Right lobe of liver (tissue), 6 donors: ENCODE data around the gene ADGRB3. TPM values are rescaled to one million over a fixed set of nuclear protein-coding genes. Genes with fewer than 3 reads are reported as not detected.
"Not testable (repeated sequence)": the region's sequence is repeated elsewhere in the genome, so short reads cannot be mapped to it uniquely, and the experiment has no call there.

Experiments
- ATAC-seq, 4 donors: fragments of 200-7000 bp; cut with Tn5 transposase; one replicate each; pipeline ENCODE4 v1.9.1; 2020; ENCODE audit warnings: mild to moderate bottlenecking in 4 of 4, moderate library complexity in 4 of 4
- DNase-seq, 3 donors: peaks; one replicate each; pipeline ENCODE4 v3.0.0-alpha.2; 2020
- H3K27ac ChIP-seq, 3 donors: fragments of 200-600 bp; one replicate each; pipeline ENCODE4 v1.8.0; 2022
- H3K27me3 ChIP-seq, 2 donors: fragments of 200-600 bp; one replicate each; pipeline ENCODE4 v1.8.0; 2022
- H3K36me3 ChIP-seq, 4 donors: fragments of 200-600 bp; sonication (generic) in 1 of 4; one replicate each; pipeline versions ENCODE4 v1.5.1 to v1.8.0; 2017 to 2022; ENCODE audit warnings: control low read depth in 1 of 4
- H3K4me1 ChIP-seq, 4 donors: fragments of 200-600 bp; sonication (generic) in 1 of 4; one replicate each; pipeline versions ENCODE4 v1.5.1 to v1.8.0; 2017 to 2022; ENCODE audit warnings: control low read depth in 1 of 4
- H3K4me3 ChIP-seq, 3 donors: fragments of 200-600 bp; one replicate each; pipeline ENCODE4 v1.8.0; 2022
- H3K9me3 ChIP-seq, 4 donors: fragments of 200-600 bp; sonication (generic) in 1 of 4; one replicate each; pipeline versions ENCODE4 v1.5.1 to v1.8.0; 2017 to 2022; ENCODE audit warnings: control low read depth in 1 of 4
- POLR2A ChIP-seq: fragments of 450-650 bp; IDR thresholded peaks from one replicate; pipeline ENCODE4 v1.6.1; 2017; ENCODE audit warnings: antibody characterized with exemption, mild to moderate bottlenecking
- WGBS: methylation state at CpG from one replicate; pipeline ENCODE4 v1.1.6; 2018; ENCODE audit warnings: low coverage, low lambda C conversion rate; ENCODE audit not compliant: insufficient coverage; ENCODE audit errors: missing lambda C conversion rate; 5-methylcytosine and 5-hydroxymethylcytosine counted together
- intact Hi-C, 2 donors: fragments of 100-400 bp; cut with DNase I; formaldehyde crosslinking; loops; one replicate each; pipeline versions ENCODE4 v1.11.2 to v1.14.1; 2022
- total RNA-seq, 6 experiments: library from RNA; depleted of rRNA in 2 of 6; stranded (reverse); fragments of >200 nt in 2 of 6; fragmentation: NEBNext Ultra II Directional in 3 of 6; extraction: Animal tissue kit (Norgen Biotek cat#: 25700) in 3 of 6; gene quantifications; one replicate each; pipeline versions ENCODE4 v1.1.0 to v1.2.4, GENCODE V29; 2016 to 2023
- TF ChIP-seq, protein P1 (sequence below), 4 donors: fragments of 200-600 bp in 3 of 4; fragments of 450-650 bp in 1 of 4; IDR thresholded peaks; one replicate each; pipeline versions ENCODE4 v1.5.1 to v1.8.0; 2016 to 2022; ENCODE audit warnings: antibody characterized with exemption in 4 of 4, mild to moderate bottlenecking in 2 of 4
- donor health status: DM: no; HTN: yes; CAD: no.
- donor health status: DM: no; HTN: no; CAD: no.
- donor health status: DM: no; HTN: no; CAD: no.
- donor health status: DM: no; HTN: yes; CAD: no.
- donor health status: DM: no; HTN: yes; CAD: no.

The ADGRB3 gene
- total RNA-seq, 6 experiments from 2014 or later: 0.18 to 0.42 (median 0.24) TPM

DNA sequence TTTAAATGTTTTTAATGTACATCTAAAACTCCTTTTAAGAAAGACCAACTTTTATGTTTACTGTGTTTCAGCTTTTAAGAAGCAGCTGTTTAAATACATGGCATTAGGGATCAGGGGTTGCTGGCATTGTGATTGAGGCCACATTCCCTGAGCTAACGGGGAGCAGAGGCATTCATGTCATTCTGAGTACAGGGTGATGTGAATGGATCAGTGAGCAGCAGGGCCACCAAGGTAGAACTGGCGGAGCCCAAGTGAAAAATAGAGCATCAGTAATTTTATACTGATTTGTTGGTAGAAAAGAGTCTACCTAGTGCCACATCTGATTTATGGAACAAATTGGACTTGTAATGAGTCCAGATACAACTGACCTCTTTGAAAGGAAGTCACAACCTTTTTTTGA is 467.3 kb downstream of the ADGRB3 start:
- TF ChIP-seq, protein P1, sequence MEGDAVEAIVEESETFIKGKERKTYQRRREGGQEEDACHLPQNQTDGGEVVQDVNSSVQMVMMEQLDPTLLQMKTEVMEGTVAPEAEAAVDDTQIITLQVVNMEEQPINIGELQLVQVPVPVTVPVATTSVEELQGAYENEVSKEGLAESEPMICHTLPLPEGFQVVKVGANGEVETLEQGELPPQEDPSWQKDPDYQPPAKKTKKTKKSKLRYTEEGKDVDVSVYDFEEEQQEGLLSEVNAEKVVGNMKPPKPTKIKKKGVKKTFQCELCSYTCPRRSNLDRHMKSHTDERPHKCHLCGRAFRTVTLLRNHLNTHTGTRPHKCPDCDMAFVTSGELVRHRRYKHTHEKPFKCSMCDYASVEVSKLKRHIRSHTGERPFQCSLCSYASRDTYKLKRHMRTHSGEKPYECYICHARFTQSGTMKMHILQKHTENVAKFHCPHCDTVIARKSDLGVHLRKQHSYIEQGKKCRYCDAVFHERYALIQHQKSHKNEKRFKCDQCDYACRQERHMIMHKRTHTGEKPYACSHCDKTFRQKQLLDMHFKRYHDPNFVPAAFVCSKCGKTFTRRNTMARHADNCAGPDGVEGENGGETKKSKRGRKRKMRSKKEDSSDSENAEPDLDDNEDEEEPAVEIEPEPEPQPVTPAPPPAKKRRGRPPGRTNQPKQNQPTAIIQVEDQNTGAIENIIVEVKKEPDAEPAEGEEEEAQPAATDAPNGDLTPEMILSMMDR (IDR thresholded peaks at IDR 0.05): no peak
- TF ChIP-seq POLR2A: no peak

DNA sequence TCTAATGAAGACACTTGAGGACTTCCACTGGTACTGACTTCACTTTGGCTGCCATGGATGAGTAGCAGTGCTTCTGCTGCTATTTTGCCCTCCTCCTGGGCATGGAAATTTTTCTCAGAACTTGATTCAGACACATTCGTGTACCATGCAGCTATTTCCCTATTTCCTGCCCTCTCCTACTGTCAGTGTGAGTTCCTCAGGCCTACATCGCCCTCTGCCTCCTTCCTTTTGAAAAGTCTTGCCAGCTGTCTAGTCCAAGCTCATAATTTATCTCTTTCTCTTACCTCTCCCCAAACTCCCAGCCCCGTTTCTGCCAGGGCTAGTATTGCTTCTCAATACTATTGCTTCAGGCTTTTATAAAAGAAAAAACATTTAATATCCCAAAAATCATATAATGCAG is 470.2 kb downstream of the ADGRB3 start:
- Histone ChIP-seq H3K4me1 (no peaks in the 10 kb centered on the region), H3K4me3 (no peak overlapping the region), H3K36me3 (no peaks in the 10 kb centered on the region), H3K27ac (no peak overlapping the region), H3K9me3 (no peaks in the 10 kb centered on the region), H3K27me3 (no peaks in the 10 kb centered on the region)
- DNase-seq: no peak
- no peak for TF ChIP-seq POLR2A
- TF ChIP-seq, protein P1 (IDR thresholded peaks at IDR 0.05): no peak
- 27% methylated on average over 3 of the region's 3 CpGs for WGBS
- ATAC-seq: no peak
- intact Hi-C loops: no loop called here

More for the DNA sequence above, 467.3 kb downstream of the ADGRB3 start:
- intact Hi-C loops: no loop called here
- no peak overlapping the region for H3K4me3 ChIP-seq
- no peaks in the 10 kb centered on the region for H3K36me3 ChIP-seq
- ATAC-seq: no peak
- no peak for DNase-seq
- H3K27ac ChIP-seq: no peak overlapping the region
- H3K4me1 ChIP-seq: no peaks in the 10 kb centered on the region
- 44% methylated on average over 2 of the region's 2 CpGs for WGBS
- H3K27me3 ChIP-seq: no peaks in the 10 kb centered on the region
- no peaks in the 10 kb centered on the region for H3K9me3 ChIP-seq

DNA sequence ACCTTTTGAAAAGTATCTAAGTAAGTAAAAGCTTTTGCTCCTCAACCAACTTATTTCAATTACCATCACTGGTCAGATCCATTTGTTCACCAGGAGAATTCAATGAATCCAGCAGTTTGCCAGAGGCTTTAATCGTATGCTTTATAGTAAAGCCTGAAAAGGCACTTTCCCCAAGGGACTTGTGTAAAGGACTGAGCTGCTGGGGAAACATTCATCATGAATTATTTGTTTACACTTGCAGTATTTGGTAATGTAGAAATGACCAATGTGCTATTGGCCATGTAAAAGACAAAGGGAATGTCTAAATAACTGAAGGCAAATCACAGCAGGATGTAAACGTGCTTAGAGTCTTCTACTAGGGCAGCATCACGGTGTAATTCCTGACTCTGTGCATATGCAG is 471.4 kb downstream of the ADGRB3 start:
- TF ChIP-seq, protein P1 (IDR thresholded peaks at IDR 0.05): no peak
- no peak for TF ChIP-seq POLR2A
- Histone ChIP-seq H3K4me1 (no peaks in the 10 kb centered on the region), H3K9me3 (no peaks in the 10 kb centered on the region), H3K27ac (no peak overlapping the region), H3K4me3 (no peak overlapping the region), H3K36me3 (no peaks in the 10 kb centered on the region), H3K27me3 (no peaks in the 10 kb centered on the region)
- WGBS: 58% methylated on average over 3 of the region's 3 CpGs
- ATAC-seq: no peak
- DNase-seq: no peak
- intact Hi-C loops: no loop called here

DNA sequence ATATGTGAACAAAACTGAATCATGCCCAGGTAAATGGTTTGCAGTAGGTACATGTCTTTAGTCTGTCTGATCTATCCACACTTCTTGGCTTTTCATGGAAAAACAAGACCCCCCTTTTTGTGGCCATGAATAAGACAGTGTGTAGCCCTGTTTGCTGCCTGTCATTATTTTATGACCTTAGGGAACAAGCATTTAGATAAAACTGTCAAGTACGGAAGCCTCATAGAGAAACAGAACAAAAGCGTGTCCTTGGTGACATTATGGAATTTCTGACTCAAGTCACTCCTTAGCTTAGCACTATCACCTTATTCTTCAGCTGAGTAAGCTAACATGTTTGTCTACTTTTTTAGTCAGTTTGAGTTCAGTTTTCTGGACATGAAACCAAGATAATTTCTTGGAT is 476.2 kb downstream of the ADGRB3 start:
- intact Hi-C loops: no loop called here
- ATAC-seq (no peak), DNase-seq (no peak)
- no peaks in the 10 kb centered on the region for H3K9me3 ChIP-seq
- no peaks in the 10 kb centered on the region for H3K27me3 ChIP-seq
- TF ChIP-seq POLR2A: no peak
- TF ChIP-seq, protein P1 (IDR thresholded peaks at IDR 0.05): no peak
- H3K36me3 ChIP-seq: no peaks in the 10 kb centered on the region
- H3K27ac ChIP-seq: no peak overlapping the region
- no peaks in the 10 kb centered on the region for H3K4me1 ChIP-seq
- H3K4me3 ChIP-seq: no peak overlapping the region
- WGBS: 50% methylated on average over 2 of the region's 2 CpGs

DNA sequence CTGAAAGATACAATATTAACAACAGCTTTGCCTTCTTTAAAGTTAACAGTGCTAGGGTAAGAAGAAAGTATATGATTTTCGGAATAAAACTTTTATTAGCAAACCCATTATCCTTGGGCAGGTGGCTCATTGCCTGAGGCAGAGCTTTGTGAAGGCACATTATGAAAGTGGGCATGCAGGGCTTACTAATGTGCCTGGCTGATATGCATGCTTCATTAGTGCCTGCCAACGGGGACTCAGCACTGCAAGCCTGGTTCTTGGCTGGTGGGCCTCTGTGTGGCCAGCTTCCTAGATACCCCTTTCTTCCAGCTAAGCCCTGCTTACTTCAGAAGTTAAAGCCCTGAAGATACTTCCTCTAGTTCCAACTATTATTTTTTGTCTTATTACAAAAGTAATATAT is 481.6 kb downstream of the ADGRB3 start:
- TF ChIP-seq, protein P1 (IDR thresholded peaks at IDR 0.05): no peak
- no peak for TF ChIP-seq POLR2A
- no peak for ATAC-seq
- intact Hi-C loops: no loop called here
- H3K9me3 ChIP-seq: no peaks in the 10 kb centered on the region
- no peaks in the 10 kb centered on the region for H3K4me1 ChIP-seq
- WGBS: 50% methylated on average over 2 of the region's 2 CpGs
- no peak for DNase-seq
- H3K36me3 ChIP-seq: no peaks in the 10 kb centered on the region
- H3K27me3 ChIP-seq: no peaks in the 10 kb centered on the region
- no peak overlapping the region for H3K27ac ChIP-seq
- no peak overlapping the region for H3K4me3 ChIP-seq

DNA sequence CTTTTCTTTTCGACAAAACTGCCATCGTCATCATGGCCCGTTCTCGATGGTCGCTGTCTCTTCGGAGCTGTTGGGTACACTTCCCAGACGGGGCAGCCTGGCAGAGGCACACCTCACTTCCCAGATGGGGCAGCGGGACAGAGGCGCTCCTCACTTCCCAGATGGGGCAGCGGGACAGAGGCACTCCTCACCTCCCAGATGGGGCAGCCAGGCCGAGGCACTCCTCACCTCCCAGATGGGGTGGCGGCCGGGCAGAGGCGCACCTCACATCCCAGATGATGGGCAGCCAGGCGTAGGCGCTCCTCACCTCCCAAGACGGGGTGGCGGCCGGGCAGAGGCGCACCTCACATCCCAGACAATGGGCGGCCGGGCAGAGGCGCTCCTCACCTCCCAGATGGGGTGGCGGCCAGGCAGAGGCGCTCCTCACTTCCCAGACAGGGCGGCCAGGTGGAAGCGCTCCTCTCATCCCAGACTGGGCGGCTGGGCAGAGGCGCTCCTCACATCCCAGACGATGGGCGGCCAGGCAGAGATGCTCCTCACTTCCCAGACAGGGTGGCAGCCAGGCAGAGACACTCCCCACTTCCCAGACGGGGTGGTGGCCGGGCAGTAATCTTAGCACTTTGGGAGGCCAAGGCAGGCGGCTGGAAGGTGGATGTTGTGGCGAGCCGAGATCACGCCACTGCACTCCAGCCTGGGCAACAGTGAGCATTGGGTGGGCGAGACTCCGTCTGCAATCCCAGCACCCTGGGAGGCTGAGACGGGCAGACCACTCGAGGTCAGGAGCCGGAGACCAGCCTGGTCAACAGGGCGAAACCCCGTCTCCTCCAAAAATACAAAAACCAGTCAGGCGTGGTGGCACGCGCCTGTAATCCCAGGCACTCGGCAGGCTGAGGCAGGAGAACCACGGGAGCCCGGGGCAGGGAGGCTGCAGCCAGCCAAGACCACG is 486.7 kb downstream of the ADGRB3 start:
- DNase-seq: peak in 1 of 3 donors; percentile 44
- WGBS: 81% methylated on average over 9 of the region's 51 CpGs
- not testable (repeated sequence) for ATAC-seq

More for the DNA sequence above, 486.7 kb downstream of the ADGRB3 start:
- intact Hi-C loops, H3K4me1 ChIP-seq, H3K9me3 ChIP-seq, H3K4me3 ChIP-seq, H3K27ac ChIP-seq, H3K27me3 ChIP-seq, H3K36me3 ChIP-seq: not testable (repeated sequence)
